Smooth muscle cell (in vitro differentiated cells): ENCODE results near the gene MYO3B. TPM values are rescaled to one million over a fixed set of nuclear protein-coding genes. Genes with fewer than 3 reads are reported as not detected.

Experiments
- DNase-seq: peaks from one replicate; lab custom pipeline; 2025; ENCODE audit not compliant: unreplicated experiment; lab: John Stamatoyannopoulos, UW
- H2AFZ ChIP-seq: fragments of 200-600 bp; sonication (generic); 2 replicates; pipeline ENCODE4 v1.6.0; 2016; ENCODE audit warnings: antibody characterized with exemption, low read depth, mild to moderate bottlenecking
- H3F3A ChIP-seq: fragments of 200-600 bp; sonication (generic); 2 replicates; pipeline ENCODE4 v1.6.0; 2017; ENCODE audit warnings: antibody characterized with exemption, low read depth
- H3K27ac ChIP-seq: fragments of 200-600 bp; sonication (generic); 2 replicates; pipeline ENCODE4 v1.5.1; 2016; ENCODE audit warnings: low read depth, mild to moderate bottlenecking
- H3K27me3 ChIP-seq: fragments of 200-600 bp; sonication (generic); 2 replicates; pipeline ENCODE4 v1.6.1; 2016; ENCODE audit warnings: low read depth, mild to moderate bottlenecking
- H3K36me3 ChIP-seq: fragments of 200-600 bp; sonication (generic); 2 replicates; pipeline ENCODE4 v1.5.1; 2016; ENCODE audit warnings: low read depth
- H3K4me1 ChIP-seq: fragments of 200-600 bp; sonication (generic); 2 replicates; pipeline ENCODE4 v1.5.1; 2016; ENCODE audit warnings: low read depth
- H3K4me2 ChIP-seq: fragments of 200-600 bp; sonication (generic); 2 replicates; pipeline ENCODE4 v1.6.0; 2016; ENCODE audit warnings: mild to moderate bottlenecking
- H3K4me3 ChIP-seq: fragments of 200-600 bp; sonication (generic); 2 replicates; pipeline ENCODE4 v1.5.1; 2016; ENCODE audit warnings: mild to moderate bottlenecking
- H3K79me2 ChIP-seq: fragments of 200-600 bp; sonication (generic); 2 replicates; pipeline ENCODE4 v1.6.0; 2016; ENCODE audit warnings: low read depth, mild to moderate bottlenecking
- H3K9ac ChIP-seq: fragments of 200-600 bp; sonication (generic); 2 replicates; pipeline ENCODE4 v1.6.0; 2016; ENCODE audit warnings: low read depth
- H3K9me3 ChIP-seq: fragments of 200-600 bp; sonication (generic); replicated peaks from 2 replicates; pipeline ENCODE4 v1.5.1; 2016; ENCODE audit warnings: low read depth
- H4K20me1 ChIP-seq: fragments of 200-600 bp; sonication (generic); 2 replicates; pipeline ENCODE4 v1.6.0; 2016; ENCODE audit warnings: low read depth
- CTCF ChIP-seq: fragments of 200-600 bp; sonication (generic); IDR thresholded peaks from 2 replicates; pipeline ENCODE4 v1.5.1; 2017; ENCODE audit warnings: borderline replicate concordance, mild to moderate bottlenecking, antibody characterized with exemption; ENCODE audit not compliant: insufficient read depth, poor library complexity, severe bottlenecking
- WGBS: methylation state at CpG from one replicate; pipeline ENCODE4 v1.1.7; 2016; ENCODE audit warnings: low lambda C conversion rate; 5-methylcytosine and 5-hydroxymethylcytosine counted together
- polyA plus RNA-seq: library from polyadenylated mRNA; unstranded; fragments of >200 nt; fragmentation: Nextera tagmentation; extraction: Ambion mirVana; gene quantifications from 2 replicates; pipeline ENCODE4 v1.2.1, GENCODE V29; 2016
- total RNA-seq: library from RNA; depleted of rRNA; stranded (reverse); fragments of >200 nt; gene quantifications from 2 replicates; pipeline ENCODE4 v1.2.3, GENCODE V29; 2014

Gene MYO3B
- total and polyA plus RNA-seq, 2 experiments from 2014 or later: 0.47 to 3.1 TPM

- DNase-seq: no peak
- H3K79me2 ChIP-seq: no peaks in the 10 kb centered on the region
- H3K4me2 ChIP-seq: no peak overlapping the region
- no peaks in the 10 kb centered on the region for H3K36me3 ChIP-seq
- H3K9ac ChIP-seq: no peak overlapping the region
- H3K27ac ChIP-seq: no peak overlapping the region
- H3K4me1 ChIP-seq: no peaks in the 10 kb centered on the region
- no peaks in the 10 kb centered on the region for H4K20me1 ChIP-seq
- TF ChIP-seq CTCF: no peak
- H2AFZ ChIP-seq: no peak overlapping the region
- no peaks in the 10 kb centered on the region for H3F3A ChIP-seq
- H3K9me3 ChIP-seq: no peaks in the 10 kb centered on the region
- 85% methylated on average over 2 of the region's 2 CpGs for WGBS
- H3K27me3 ChIP-seq: peaks cover 27% of the 10 kb centered on the region
- no peak overlapping the region for H3K4me3 ChIP-seq
Measured at GRCh38 chr2:170518911-170519310, 341.0 kb downstream of the MYO3B start.

DNA sequence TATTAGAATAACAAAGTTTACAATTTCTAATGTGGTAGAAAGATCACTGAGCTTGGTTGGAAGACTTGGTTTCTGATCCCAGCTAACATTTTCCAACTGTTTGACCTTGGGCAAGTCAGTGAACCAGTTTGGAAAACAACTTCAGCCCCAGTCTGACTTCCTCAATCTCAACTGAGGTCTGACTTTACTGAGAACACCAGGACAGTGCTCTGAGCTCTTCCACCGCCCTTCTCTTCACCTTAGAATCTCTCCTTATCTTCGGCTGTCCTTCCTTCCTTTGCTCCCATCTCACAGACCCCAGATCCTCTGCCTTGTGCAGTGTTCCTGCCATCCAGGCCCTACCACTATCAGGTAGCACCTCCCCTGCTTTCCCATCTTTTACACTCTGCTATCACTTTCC is 343.4 kb downstream of the MYO3B start:
- WGBS: 80% methylated on average over 2 of the region's 2 CpGs

DNA sequence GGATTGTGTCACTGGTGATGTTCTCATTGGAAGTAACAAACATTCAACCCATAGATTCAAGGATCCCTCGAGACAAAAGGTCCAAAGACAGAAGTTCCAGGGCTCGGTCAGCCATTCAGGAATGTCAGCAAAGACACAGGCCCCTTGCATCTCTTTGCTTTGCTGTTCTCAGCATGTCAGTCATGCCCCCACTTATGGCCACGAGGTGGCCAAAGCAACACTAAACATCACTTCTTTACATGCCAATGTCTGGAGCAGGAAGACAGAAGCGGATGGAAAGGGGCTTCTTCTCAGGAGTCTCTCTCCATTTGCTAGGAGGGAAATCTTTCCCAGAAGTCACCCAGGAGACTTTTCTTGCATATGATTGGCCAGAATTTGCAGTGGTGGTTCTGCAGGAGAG is 345.6 kb downstream of the MYO3B start:
- no peak overlapping the region for H3K9ac ChIP-seq
- no peaks in the 10 kb centered on the region for H3F3A ChIP-seq
- no peaks in the 10 kb centered on the region for H3K36me3 ChIP-seq
- no peak overlapping the region for H2AFZ ChIP-seq
- no peaks in the 10 kb centered on the region for H3K79me2 ChIP-seq
- no peak overlapping the region for H3K27ac ChIP-seq
- WGBS: 84% methylated on average over 4 of the region's 4 CpGs
- no peaks in the 10 kb centered on the region for H3K9me3 ChIP-seq
- H3K4me2 ChIP-seq: no peak overlapping the region
- peaks cover 10% of the 10 kb centered on the region for H3K4me1 ChIP-seq
- no peak for TF ChIP-seq CTCF
- no peaks in the 10 kb centered on the region for H4K20me1 ChIP-seq
- no peak for DNase-seq
- H3K27me3 ChIP-seq: no peaks in the 10 kb centered on the region
- H3K4me3 ChIP-seq: no peak overlapping the region

More for the DNA sequence above, 343.4 kb downstream of the MYO3B start:
- no peak overlapping the region for H2AFZ ChIP-seq
- H3F3A ChIP-seq: no peaks in the 10 kb centered on the region
- H3K79me2 ChIP-seq: no peaks in the 10 kb centered on the region
- no peak overlapping the region for H3K4me2 ChIP-seq
- no peak overlapping the region for H3K27ac ChIP-seq
- no peak overlapping the region for H3K4me3 ChIP-seq
- TF ChIP-seq CTCF: no peak
- H3K9me3 ChIP-seq: no peaks in the 10 kb centered on the region
- no peak for DNase-seq
- H3K36me3 ChIP-seq: no peaks in the 10 kb centered on the region
- H4K20me1 ChIP-seq: no peaks in the 10 kb centered on the region
- H3K9ac ChIP-seq: no peak overlapping the region
- peaks cover 10% of the 10 kb centered on the region for H3K4me1 ChIP-seq
- peaks cover 12% of the 10 kb centered on the region for H3K27me3 ChIP-seq

DNA sequence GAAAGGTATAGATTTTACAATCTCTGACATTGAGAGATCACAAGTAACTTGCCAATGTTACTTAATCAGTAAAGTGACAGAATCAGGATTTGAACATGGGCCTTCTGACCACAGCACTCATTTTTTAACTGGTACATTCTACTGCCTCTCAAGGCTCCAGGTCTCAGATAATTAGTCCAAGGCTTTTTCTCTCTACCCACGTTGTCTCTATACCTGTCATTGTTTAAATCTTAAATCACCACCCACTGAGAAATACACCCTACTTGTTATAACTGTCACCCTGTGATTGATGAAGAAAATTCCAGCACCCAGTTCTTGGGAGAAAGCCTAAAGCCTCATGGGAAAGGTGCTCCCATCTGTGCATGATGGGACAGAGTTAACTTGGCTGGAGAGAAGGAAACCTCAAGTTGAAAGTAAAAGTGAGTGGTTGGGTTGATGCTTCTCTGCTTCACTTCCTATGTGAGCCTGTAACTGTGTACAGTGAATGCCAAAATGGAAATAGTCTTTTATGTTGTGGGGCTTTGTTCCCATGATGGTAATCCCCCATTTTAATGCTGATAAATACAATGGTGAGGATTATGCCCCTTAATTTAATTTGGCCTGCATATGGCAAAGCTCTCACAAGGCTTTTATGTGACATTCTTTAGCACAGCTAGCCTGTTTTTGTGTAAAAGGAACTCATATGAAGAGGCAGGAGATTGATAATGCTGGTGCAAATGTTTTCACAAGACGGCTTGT is 347.1 kb downstream of the MYO3B start:
- Histone ChIP-seq H3K4me2 (peak overlapping the region; percentile 67), H3K79me2 (no peaks in the 10 kb centered on the region), H3K36me3 (no peaks in the 10 kb centered on the region), H3K4me3 (no peak overlapping the region), H4K20me1 (no peaks in the 10 kb centered on the region), H3K27ac (peak overlapping the region; percentile 13), H3K9ac (no peak overlapping the region), H3K27me3 (no peaks in the 10 kb centered on the region), H3K4me1 (peaks cover 12% of the 10 kb centered on the region), H3K9me3 (no peaks in the 10 kb centered on the region), H2AFZ (no peak overlapping the region), H3F3A (no peaks in the 10 kb centered on the region)
- WGBS: 27% methylated on average over 2 of the region's 2 CpGs
- TF ChIP-seq CTCF: no peak
- no peak for DNase-seq
